ENCODE data around the gene MORF4L1. TPM values are rescaled to one million over a fixed set of nuclear protein-coding genes. Genes with fewer than 3 reads are reported as not detected.
"Not testable (repeated sequence)": the region's sequence is repeated elsewhere in the genome, so short reads cannot be mapped to it uniquely, and the experiment has no call there.

Gene MORF4L1
- polyA plus RNA-seq, 10 donors: 512 to 622 (median 562) TPM

DNA sequence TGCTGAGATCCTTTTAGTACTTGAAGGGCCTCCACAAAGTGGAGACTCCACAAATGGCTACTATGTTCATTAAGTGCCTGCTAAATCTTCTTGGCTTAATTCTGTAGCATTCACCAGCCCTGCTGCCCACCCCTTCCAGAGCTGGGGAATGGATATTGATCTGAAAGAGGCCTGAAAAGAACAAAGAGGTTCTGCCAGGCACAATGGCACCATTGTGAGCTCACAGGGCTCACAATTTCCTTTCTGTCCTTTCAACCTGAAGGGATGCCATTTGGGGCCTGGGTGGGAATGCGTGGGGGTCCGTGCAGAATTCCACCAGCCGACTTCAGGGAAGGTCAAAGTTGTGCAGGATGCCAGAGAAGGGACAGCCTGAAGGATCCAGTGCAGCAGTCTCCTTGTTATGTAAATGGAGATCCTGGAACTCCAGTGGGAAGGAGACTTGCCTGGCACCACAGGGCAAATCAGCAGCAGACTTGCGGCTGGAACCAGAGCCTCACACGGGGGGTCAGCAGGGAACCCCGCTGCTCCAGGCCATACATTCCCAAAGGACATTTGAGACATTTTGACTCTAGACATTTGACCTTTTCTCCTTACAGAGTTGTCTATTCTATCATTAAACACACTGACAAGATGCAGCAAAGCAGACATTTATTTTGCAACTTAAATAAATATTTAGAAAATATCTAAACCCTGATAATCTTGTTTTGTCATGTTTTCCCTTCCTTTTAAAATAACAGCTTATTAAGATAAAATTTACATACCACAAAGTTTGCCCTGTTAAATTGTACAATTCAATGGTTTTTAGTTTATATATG is 21.5 kb upstream of the MORF4L1 start:
- no peak for DNase-seq

DNA sequence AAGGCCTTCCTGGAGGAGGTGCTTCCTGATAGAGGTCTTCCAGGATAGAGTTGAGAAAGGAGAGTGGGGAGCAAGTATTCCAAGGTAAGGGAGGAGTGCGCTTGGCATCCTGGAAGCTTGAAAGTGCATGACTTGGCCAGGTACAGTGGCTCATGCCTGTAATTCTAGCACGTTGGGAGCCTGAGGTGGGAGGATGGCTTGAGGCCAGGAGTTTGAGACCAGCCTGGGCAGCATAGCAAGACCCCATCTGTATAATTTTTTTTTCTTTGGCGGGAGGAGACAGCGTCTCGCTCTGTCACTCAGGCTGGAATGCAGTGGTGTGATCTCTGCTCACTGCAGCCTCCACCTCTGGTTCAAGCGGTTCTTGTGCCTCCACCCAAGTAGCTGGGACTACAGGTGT is 19.2 kb upstream of the MORF4L1 start:
- no peak for DNase-seq

- no peak for DNase-seq
Measured at GRCh38 chr15:78854833-78855372, 17.8 kb upstream of the MORF4L1 start.

DNA sequence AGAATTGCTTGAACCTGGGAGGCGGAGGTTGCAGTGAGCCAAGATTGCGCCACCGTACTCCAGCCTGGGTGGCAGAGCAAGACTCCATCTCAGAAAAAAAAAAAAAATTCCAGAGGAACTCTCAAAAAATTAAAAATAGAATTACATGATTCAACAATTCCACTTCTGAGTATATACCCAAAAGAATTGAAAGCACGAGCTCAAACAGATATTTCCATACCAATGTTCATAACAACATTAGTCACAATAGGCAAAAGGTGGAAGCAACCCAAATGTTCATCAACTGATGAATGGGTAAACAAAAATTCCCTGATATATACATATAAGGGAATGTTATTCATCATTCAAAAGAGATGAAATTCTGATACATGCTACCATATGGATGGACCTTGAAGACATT is 16.9 kb upstream of the MORF4L1 start:
- peak in 1 of 3 donors; percentile 82 for DNase-seq

DNA sequence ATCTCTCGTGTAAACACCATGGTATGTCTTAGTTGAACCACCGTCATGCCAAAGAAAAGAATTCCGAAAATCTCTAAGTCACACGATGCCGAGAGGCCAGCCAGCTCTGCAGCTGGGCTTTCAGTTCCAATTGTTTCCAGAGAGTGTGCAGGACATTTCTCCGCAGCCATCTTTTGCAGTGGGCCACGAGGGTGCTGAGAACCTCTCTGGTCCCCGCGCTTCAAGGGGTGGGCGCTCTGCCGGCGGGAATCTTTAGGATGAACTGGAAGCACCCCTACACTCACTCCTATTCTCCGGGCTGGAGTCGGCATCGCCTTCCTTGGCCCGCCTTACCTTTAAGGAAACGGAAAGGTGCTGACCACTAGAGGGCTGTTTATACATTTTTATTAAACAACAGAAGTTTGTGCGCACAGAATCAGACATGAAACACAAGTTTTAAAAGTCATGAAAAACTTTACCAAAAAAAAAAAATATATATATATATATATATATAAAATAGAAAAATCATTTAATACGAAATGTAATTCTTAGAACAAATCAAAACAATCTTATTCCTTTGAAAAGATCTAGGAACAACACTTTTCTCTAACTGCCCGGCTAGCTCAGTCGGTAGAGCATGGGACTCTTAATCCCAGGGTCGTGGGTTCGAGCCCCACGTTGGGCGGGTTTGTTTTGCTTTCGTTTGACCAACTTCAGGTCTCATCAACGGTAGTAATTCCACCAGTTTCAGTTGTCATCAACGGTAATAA is 12.5 kb upstream of the MORF4L1 start:
- DNase-seq: peak; percentile 69 to 86 (median 79)

- not testable (repeated sequence) for DNase-seq
Measured at GRCh38 chr15:78865585-78865984, 7.1 kb upstream of the MORF4L1 start.

- DNase-seq: not testable (repeated sequence)
Measured at GRCh38 chr15:78866031-78866430, 6.7 kb upstream of the MORF4L1 start.

DNA sequence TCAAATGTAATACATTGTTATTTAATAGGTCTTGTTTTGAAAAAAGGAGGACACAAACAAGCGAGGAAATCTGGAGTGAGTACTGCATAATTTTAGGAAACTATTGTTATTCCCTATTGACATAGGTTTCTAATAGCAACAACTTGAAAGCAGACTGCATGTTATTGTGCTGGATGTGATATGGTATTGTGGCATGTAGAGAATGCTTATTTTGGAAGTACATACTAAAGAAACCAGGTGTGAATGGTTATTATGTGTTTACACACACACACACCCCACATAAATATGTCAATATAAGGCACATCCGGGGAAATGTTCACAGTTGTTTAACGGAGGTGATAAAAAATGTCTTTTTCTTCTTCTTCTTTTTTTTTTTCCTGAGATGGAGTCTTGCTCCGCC is 5.9 kb upstream of the MORF4L1 start:
- peak in 1 of 3 donors; percentile 44 for DNase-seq

DNA sequence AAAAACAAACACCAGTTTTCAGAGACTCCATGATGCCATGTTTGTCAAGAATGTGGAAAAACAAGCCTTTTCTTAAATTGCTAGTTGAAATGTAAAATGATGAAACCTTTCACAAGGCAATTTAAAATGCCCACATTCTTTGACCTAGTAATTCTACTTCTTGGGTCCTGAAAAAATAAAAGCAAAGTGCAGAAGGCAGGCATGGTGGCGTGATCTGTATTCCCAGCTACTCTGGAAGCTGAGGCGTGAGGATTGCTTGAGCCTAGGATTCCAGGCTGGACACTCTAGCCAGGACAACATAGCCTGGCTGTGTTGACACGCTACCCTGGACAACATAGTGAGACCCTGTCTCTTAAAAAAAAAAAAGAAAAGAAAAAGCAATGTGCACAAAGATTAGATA is 4.3 kb upstream of the MORF4L1 start:
- DNase-seq: no peak

DNA sequence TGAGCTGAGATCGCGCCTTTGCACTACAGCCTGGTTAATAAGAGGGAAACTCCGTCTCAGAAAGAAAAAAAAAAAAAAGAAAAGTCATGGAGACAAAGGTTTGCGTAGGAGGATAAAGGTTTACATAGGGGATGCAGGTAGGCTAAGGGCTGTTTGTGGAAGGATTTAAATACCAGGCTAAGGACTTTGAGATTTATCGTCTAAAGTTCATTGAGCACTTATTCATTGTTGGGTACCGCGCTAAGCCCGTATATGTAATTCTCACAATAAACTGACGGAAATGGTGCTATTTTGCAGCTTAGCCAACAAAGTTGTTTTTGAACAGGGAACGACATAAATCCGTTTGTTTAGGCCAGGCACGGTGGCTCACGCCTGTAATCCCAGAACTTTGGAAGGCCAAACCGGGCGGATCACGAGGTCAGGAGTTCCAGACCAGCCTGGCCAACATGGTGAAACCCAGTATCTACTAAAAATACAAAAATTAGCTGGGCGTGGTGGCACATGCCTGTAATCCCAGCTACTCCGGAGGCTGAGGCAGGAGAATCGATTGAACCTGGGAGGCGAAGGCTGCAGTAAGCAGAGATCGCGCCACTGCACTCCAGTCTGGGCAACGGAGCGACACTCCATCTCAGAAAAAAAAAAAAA is 1.1 kb upstream of the MORF4L1 start:
- DNase-seq: not testable (repeated sequence)

DNA sequence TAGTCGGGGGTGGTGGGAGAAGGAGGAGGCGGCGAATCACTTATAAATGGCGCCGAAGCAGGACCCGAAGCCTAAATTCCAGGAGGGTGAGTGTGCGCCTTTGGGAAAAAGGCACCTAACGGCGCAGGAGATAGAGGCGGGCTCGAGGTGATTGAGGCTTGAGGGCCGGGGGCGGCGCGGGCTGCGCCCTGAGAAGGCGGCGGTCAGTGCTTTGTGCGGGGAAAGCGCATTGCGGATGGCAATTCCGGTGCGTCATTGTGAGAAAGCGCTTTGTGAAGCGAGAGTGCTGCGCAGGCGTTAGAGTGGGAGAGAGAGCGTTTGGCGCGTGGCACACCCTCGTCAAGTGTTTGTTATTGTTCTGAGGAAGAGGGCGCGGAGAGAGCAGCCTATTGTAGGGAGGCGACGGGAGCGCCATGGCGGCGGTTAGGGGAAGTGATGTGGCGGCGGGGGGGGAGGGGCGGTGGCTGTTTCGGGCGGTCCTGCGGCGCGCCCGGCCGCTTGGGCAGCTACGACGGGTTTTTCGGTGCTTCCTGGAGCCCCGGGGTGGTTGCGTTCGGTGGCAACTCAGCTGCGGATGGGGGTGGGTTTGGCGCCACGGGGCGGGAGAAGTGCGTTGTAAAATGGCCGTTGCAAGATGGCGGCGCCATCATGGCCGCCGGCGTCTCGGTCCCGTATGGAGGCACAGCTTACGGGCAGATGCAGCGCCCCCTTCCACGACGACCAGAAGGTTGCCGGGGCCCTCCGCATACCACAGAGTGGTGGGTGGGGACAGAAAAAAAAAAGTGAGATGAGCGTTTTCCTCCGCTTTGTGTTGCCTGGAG is 492 bp downstream of the MORF4L1 start:
- peak; percentile 90 to 96 (median 90) for DNase-seq

GRCh38 chr15:78873793-78874765 is 1.4 kb downstream of the MORF4L1 start:
- DNase-seq: peak in 2 of 3 donors; percentile 39 to 44

GRCh38 chr15:78875107-78875914 is 2.6 kb downstream of the MORF4L1 start:
- DNase-seq: peak in 1 of 3 donors; percentile 20

DNA sequence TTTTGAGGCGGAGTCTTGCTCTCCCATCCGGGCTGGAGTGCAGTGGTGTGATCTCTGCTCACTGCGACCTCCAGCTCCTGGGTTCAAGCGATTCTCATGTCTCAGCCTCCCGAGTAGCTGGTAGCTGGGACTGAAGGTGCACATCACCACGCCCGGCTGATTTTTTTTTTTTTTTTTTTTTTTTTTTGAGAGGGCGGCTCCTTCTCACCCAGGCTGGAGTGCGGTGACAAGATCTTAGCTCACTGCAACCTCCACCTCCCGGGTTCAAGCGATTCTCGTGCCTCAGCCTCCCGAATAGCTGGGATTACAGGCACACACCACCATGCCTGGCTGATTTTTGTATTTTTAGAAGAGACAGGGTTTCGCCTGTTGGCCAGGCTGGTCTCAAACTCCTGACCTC is 4.3 kb downstream of the MORF4L1 start:
- not testable (repeated sequence) for DNase-seq

- peak in 1 of 3 donors; percentile 23 for DNase-seq
Measured at GRCh38 chr15:78878356-78878755, 5.7 kb downstream of the MORF4L1 start.

DNA sequence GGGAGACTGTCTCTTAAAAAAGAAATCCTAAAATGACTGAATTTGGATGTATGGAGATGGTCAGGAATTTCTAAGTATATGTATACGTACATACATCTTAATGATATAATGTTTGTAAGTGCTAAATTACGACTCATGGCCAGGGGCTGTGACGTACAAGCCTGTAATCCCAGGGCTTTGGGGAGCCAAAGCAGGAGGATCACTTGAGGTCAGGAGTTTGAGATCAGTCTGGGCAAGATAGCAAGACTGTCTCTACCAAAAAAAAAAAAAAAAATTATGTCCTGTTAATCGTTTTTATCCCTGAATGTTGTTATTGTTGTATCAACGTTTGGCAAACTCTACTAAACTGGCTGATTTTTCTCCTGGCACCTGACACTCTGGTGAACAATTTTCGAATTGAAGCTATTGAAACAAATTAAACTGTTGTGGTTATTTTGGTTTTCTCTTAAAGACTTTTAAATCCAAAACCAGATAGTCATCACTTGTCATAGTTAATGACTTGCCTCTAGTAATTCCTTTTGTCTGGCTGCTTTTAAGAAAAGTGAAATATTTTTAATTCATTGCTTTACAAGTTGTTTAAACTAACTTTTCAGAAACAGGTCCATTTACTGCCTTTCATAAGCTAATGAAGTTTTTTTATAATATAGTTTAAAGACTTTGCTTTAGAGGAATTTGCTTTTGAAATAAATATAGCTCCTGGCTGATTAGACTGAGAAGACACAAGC is 7.0 kb downstream of the MORF4L1 start:
- DNase-seq: no peak

- no peak for DNase-seq
Measured at GRCh38 chr15:78880242-78880533, 7.5 kb downstream of the MORF4L1 start.

- DNase-seq: no peak
Measured at GRCh38 chr15:78880813-78881212, 8.1 kb downstream of the MORF4L1 start.

DNA sequence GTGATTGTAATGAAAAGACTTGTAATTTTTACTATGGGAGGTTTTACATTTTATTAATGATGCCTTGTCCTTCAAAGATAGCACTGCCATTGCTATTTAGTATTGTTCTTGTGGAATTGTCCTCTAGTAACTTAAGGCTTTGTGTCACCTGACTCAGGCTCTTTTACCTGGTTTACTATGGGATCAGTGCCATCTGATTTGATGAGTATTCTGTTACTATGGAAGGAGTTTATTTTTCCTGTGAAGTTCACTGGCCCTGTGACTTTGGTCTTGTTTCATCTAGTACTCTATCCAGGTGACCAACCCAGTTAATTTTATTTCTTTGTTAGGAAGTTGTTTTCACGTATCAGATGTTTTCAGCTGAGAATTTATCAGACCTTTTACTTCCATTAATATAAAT is 9.0 kb downstream of the MORF4L1 start:
- no peak for DNase-seq
